DMS153 (cell line): Measurements from ENCODE around the gene TBL1Y.

Experiments
- DNase-seq: peaks from one replicate; lab custom pipeline; 2025; lab: John Stamatoyannopoulos, UW

TBL1Y gene

DNA sequence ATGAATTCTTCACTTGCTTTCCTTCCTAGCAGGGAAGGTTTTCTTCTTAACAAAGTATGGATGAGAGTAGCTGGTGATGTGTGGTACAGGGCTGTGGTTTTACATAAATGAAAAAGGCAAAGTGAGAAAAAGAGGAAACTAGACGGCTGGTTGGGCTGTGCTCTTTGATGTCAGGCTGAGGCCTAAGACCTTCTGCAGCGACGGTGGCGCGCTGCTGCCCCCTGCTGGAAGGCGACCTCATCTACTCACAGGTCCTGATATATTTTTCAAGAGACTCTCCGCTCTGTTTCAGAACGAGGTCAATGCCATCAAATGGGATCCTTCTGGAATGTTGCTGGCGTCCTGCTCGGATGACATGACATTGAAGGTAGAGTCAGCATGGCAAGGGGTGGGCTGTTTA is 175.1 kb downstream of the TBL1Y start:
- no peak for DNase-seq

DNA sequence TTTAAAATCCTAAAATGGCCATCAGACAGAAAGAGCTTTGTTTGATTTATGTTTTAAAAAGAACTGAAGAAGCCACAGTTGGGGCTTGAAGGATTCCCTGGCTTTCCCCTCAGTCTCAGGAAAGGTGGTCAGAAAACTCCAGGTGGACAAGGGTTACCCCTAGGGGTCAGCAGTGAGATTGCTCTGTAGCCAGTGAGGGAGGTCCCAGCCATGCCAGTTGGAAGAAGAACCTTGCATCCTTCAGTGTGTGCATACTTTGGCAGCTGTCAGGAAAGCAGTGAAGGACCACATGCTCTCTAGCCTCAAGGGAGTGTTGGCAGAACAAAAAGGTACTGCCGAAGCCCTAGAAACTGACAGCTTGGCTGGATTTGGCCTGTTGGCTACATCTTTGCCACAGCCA is 182.3 kb downstream of the TBL1Y start:
- no peak for DNase-seq

DNA sequence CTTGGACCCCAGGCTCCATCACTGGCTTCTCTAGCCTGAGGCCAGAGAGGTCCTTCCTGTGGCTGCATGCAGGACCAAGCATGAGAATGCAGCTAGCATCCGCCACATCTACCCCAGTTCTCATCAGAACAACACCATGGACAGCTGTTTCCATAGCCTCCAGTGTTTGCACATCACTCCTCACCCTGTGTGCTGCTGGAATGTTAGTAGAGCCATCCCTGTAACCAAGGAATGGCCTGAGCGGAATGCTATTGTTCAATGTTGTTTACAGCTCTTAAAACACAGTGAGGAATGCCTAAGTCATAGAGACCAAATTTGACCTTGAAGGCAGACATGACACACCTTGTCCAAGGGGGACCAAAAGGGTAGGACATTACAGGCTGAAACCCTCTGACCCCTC is 183.9 kb downstream of the TBL1Y start:
- no peak for DNase-seq

DNA sequence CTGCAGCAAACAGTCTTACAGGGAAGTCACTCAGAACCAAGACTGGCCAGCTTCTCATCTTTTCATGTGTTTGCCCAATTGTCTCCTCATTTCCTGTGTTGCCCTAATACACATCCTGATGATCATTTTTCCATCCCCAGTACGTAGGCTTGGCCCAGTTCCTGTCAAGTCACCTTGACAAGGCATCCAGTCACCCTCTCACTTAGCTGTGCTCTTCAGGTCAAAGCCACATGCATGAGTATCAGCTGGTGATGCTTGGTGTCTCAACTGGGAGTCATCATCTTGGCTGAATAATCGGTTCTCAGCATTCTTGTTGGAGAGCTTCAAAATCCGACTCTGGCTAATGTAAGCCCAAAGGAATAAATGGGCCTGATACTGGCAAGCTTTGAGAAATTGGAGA is 186.5 kb downstream of the TBL1Y start:
- no peak for DNase-seq

DNA sequence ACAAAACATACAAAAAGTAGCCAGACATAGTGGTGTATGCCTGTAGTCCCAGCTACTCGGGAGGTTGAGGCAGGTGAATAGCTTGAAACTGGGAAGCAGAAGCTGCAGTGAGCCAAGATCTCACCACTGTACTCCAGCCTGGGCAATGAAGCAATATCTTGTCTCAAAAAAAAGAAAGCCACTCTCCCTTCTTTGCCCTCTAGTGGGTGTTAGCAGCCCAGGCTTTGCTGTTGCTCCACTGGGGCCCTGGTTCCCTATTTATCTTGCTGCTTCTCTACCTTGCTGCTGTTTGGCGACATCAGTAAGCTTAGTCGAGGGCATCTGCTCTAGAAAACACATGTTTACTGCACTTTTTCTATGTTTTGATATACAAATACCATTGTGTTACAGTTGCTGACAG is 189.2 kb downstream of the TBL1Y start:
- no peak for DNase-seq

DNA sequence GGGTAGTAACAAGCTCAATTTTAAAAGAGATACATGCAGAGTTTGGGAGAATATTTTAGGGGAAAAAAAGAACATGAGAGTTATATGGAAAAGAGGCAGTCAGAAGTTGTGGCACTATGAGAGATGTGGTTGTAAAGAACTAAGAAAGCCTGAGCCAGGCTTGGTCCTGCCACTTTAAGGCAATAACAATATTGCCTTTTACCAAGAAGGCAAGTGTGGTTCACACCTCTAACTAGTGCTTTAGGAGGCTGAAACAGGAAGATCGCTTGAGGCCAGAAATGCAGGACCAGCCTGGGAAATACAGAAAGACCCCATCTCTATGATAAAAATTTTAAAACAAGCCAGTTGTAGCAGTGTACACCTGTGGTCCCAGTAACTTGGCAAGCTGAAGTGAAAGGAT is 192.2 kb downstream of the TBL1Y start:
- DNase-seq = no peak

DNA sequence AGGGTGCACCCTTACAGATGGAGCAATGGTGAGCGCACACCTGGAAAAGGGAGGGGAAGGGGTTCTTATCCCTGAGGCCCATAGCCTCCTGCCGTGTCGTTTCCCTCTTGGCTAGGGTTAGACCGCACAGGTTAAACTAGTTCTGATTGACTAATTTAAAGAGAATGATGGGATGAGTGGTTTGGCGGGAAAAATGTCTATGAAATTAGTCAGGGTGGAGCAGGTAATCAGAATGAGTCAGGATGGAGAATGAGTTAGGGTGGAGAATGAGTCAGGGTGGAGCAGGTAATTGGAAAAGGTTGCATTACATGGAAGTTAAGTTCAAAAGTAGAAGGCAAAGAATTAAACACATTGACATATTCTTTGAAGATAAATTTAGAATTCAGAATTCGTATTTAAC is 196.7 kb downstream of the TBL1Y start:
- DNase-seq = no peak

DNA sequence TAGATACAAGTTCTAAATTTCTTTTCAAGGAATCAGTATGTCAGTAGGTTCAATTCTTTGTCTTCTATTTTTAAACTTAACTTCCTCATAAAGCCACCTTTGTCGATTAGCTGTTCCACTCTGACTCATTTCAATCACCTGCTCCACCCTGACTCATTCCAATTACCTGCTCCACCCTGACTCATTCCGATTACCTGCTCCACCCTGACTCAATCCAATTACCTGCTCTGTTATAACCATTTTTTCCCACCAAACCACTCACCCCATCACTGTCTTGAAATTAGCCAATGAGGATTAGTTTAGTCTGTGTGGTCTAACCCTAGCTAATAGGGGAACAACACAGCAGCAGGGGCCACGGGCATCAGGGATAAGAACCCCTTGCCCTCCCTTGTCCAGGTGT is 199.6 kb downstream of the TBL1Y start:
- DNase-seq = no peak

DNA sequence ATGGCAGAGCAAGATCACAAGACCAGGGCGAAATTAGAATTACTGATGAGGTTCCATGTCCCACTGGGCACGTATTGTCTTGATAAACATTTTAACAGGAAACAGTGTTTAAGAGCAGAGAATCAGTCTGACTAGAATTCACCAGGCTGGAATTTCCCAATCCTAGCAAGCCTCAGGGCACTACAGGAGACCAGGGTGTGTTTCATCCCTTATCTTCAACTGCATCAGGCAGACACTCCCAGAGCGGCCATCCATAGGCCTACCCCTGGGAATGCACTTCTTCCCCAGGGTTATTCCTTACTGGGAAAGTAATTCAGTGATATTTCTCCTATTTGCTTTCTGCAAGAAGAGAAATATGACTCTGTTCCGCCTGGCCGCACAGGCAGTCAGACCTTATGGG is 205.4 kb downstream of the TBL1Y start:
- DNase-seq = no peak

DNA sequence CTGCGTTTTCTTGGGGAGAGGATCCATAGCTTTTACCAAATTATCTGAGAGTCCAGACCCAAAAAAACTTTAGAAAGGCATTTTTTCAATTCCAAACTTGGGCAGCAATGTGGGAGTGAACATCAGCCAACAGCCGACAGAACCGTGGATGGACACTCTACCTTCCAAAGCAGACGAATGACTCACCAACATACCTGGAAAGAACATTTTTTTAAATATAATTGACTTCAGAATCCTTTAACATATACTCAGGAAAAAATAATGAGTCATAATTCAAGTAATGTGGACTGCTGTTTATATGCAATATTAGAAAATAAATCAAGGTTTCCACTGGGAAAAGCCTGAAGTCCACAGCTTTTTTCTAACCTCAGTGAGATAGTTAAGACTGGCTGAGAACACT is 211.7 kb downstream of the TBL1Y start:
- no peak for DNase-seq

DNA sequence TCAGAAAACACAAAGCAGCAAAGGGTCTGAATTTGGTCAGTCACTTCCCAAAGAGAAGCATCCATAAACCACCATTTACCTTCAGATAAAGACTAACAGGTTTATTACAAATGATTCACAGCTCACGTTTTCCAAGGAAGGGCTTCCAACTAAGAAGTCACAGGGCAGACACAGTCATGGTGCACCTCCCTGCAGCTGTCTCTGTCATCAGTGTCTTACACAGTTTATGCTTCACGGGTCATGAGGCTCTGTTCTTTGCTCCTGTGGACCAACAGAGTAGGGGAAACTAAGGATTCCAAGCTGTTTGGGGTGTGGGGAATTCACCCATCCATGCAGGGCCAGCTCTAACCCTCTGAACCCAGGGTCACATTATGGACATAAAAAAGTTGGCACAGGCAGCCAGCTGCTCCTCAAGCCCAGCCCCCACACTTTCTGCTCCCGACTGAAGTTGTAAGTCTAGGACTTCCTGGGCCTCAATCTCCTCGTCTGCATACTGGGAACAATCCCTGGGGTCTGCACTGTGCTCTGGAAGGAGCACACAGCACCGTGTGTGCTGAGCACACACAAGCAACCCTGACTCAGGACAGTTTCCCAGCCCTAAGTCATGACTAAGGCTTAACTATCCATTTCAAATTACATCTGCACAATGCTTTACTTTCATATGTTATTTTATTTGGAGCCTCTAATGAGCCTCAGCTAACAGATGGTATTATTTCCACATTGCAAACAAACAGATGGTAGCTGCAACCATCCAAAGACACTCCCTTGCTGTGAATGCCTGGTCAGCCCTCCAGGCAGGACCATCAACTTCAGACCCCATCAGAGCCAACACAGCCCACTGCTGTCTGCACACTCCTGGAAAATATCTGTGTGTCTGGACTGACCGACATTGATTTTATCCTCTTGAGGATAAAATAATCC is 214.9 kb downstream of the TBL1Y start:
- no peak for DNase-seq

DNA sequence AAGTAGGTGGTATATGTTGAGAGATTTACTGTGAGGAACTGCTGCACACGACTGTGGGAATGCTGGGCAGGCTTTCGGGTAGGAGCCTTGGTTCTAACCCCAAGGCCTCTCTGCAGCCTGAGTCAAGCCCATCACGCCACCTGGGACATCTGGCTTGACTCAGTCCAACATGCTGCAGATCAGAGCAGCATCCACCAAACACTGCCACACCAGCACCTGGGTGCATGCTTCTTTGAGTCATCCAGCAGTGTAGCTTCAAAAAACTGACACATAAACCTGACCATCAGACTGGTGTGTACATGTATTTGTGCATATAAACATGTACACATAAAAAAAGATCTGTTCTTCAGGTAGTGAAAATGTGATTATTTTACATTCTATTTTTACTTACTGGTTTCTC is 217.7 kb downstream of the TBL1Y start:
- no peak for DNase-seq
